GM21360 (cell line): Measurements from ENCODE around the gene CCDC85C.

Experiments
- ATAC-seq: cut with Tn5 transposase; IDR thresholded peaks from one replicate; pipeline ENCODE4 v1.9.1; 2021; ENCODE audit warnings: mild to moderate bottlenecking, moderate library complexity; ENCODE audit not compliant: unreplicated experiment

CCDC85C gene

GRCh38 chr14:99542566-99542965 is 61.4 kb downstream of the CCDC85C start:
- ATAC-seq = no peak

GRCh38 chr14:99541677-99542470 is 62.1 kb downstream of the CCDC85C start:
- ATAC-seq = no peak

GRCh38 chr14:99541211-99541610 is 62.8 kb downstream of the CCDC85C start:
- no peak for ATAC-seq

GRCh38 chr14:99540196-99541032 is 63.6 kb downstream of the CCDC85C start:
- ATAC-seq = no peak

GRCh38 chr14:99539491-99539890 is 64.5 kb downstream of the CCDC85C start:
- ATAC-seq = no peak

GRCh38 chr14:99538733-99539132 is 65.3 kb downstream of the CCDC85C start:
- ATAC-seq = no peak

- ATAC-seq = no peak
Measured at GRCh38 chr14:99538275-99538674, 65.7 kb downstream of the CCDC85C start.

GRCh38 chr14:99537399-99537798 is 66.6 kb downstream of the CCDC85C start:
- ATAC-seq = no peak

GRCh38 chr14:99535908-99536778 is 67.9 kb downstream of the CCDC85C start:
- ATAC-seq = no peak

- ATAC-seq = no peak
Measured at GRCh38 chr14:99535448-99535847, 68.6 kb downstream of the CCDC85C start.

- ATAC-seq = no peak
Measured at GRCh38 chr14:99534863-99535262, 69.1 kb downstream of the CCDC85C start.

- ATAC-seq = no peak
Measured at GRCh38 chr14:99534333-99534732, 69.7 kb downstream of the CCDC85C start.

GRCh38 chr14:99532310-99532709 is 71.7 kb downstream of the CCDC85C start:
- no peak for ATAC-seq

GRCh38 chr14:99531251-99532096 is 72.5 kb downstream of the CCDC85C start:
- no peak for ATAC-seq

- no peak for ATAC-seq
Measured at GRCh38 chr14:99530407-99531155, 73.4 kb downstream of the CCDC85C start.

- ATAC-seq = no peak
Measured at GRCh38 chr14:99529899-99530298, 74.1 kb downstream of the CCDC85C start.

- no peak for ATAC-seq
Measured at GRCh38 chr14:99527427-99528076, 76.5 kb downstream of the CCDC85C start.

GRCh38 chr14:99527026-99527425 is 77.0 kb downstream of the CCDC85C start:
- ATAC-seq = no peak

- no peak for ATAC-seq
Measured at GRCh38 chr14:99525699-99526080, 78.3 kb downstream of the CCDC85C start.
